H9 (cell line): ENCODE results near the gene NARF. TPM values are rescaled to one million over a fixed set of nuclear protein-coding genes. Genes with fewer than 3 reads are reported as not detected.

ENCODE experiments used
- DNase-seq: peaks from one replicate; pipeline ENCODE4 v3.0.0-alpha.2; 2017
- H2AFZ ChIP-seq: one replicate; pipeline ENCODE4 v1.6.1; 2013; ENCODE audit warnings: mild to moderate bottlenecking, low read length, control low read depth, moderate library complexity
- H2AK5ac ChIP-seq: 2 replicates; pipeline ENCODE4 v1.6.1; 2013; ENCODE audit warnings: low read length, control low read depth, mixed read lengths; ENCODE audit not compliant: insufficient read length
- H2BK120ac ChIP-seq: one replicate; pipeline ENCODE4 v1.6.1; 2013; ENCODE audit warnings: low read depth, mild to moderate bottlenecking, low read length, control low read depth, inconsistent platforms; ENCODE audit not compliant: poor library complexity, severe bottlenecking
- H2BK12ac ChIP-seq: 2 replicates; pipeline ENCODE4 v1.6.1; 2013; ENCODE audit warnings: low read length, control low read depth, mixed read lengths, low read depth; ENCODE audit not compliant: insufficient read length
- H2BK15ac ChIP-seq: 2 replicates; pipeline ENCODE4 v1.6.1; 2013; ENCODE audit warnings: low read depth, low read length, control low read depth
- H2BK20ac ChIP-seq: one replicate; pipeline ENCODE4 v1.6.1; 2013; ENCODE audit warnings: low read depth, mild to moderate bottlenecking, low read length, control low read depth, inconsistent platforms; ENCODE audit not compliant: poor library complexity, severe bottlenecking
- H2BK5ac ChIP-seq: 2 replicates; pipeline ENCODE4 v1.6.1; 2013; ENCODE audit warnings: low read length, control low read depth, mixed read lengths; ENCODE audit not compliant: insufficient read length
- H3K14ac ChIP-seq: 2 replicates; pipeline ENCODE4 v1.6.1; 2013; ENCODE audit warnings: low read length, control low read depth; ENCODE audit not compliant: insufficient read depth
- H3K18ac ChIP-seq: 2 replicates; pipeline ENCODE4 v1.6.1; 2013; ENCODE audit warnings: low read depth, mild to moderate bottlenecking, mixed read lengths, low read length, control low read depth; ENCODE audit not compliant: insufficient read length
- H3K23ac ChIP-seq: 2 replicates; pipeline ENCODE4 v1.6.1; 2013; ENCODE audit warnings: low read length, control low read depth, mixed read lengths, low read depth; ENCODE audit not compliant: insufficient read length
- H3K23me2 ChIP-seq: 2 replicates; pipeline ENCODE4 v1.6.1; 2013; ENCODE audit warnings: low read depth, mild to moderate bottlenecking, mixed read lengths, low read length, control low read depth; ENCODE audit not compliant: insufficient read length, poor library complexity, severe bottlenecking
- H3K27ac ChIP-seq: 2 replicates; pipeline ENCODE4 v1.5.1; 2013; ENCODE audit warnings: low read length, control low read depth, mixed read lengths, low read depth; ENCODE audit not compliant: insufficient read length
- H3K27me3 ChIP-seq: 2 replicates; pipeline ENCODE4 v1.6.1; 2013; ENCODE audit warnings: low read length, control low read depth, inconsistent platforms; ENCODE audit not compliant: insufficient read depth
- H3K4ac ChIP-seq: 2 replicates; pipeline ENCODE4 v1.6.1; 2013; ENCODE audit warnings: low read depth, mild to moderate bottlenecking, control low read depth, inconsistent platforms, low read length, moderate library complexity
- H3K4me1 ChIP-seq: 2 replicates; pipeline ENCODE4 v1.6.1; 2013; ENCODE audit warnings: low read length, control low read depth, inconsistent platforms; ENCODE audit not compliant: insufficient read depth
- H3K4me2 ChIP-seq: 2 replicates; pipeline ENCODE4 v1.6.1; 2013; ENCODE audit warnings: low read length, control low read depth, mixed read lengths; ENCODE audit not compliant: insufficient read length, insufficient read depth
- H3K56ac ChIP-seq: 2 replicates; pipeline ENCODE4 v1.6.1; 2013; ENCODE audit warnings: low read depth, mild to moderate bottlenecking, mixed read lengths, low read length, control low read depth; ENCODE audit not compliant: insufficient read length
- H3K79me1 ChIP-seq: 2 replicates; pipeline ENCODE4 v1.6.1; 2013; ENCODE audit warnings: low read depth, mild to moderate bottlenecking, moderate library complexity, low read length, control low read depth, inconsistent platforms; ENCODE audit not compliant: insufficient read depth, poor library complexity, severe bottlenecking
- H3K79me2 ChIP-seq: 2 replicates; pipeline ENCODE4 v1.6.1; 2013; ENCODE audit warnings: low read length, control low read depth, inconsistent platforms; ENCODE audit not compliant: insufficient read depth
- H3K9ac ChIP-seq: 2 replicates; pipeline ENCODE4 v1.6.1; 2013; ENCODE audit warnings: low read length, control low read depth, mixed read lengths; ENCODE audit not compliant: insufficient read length; ENCODE audit errors: extremely low read depth
- H3K9me3 ChIP-seq: one replicate; pipeline ENCODE4 v1.6.1; 2013; ENCODE audit warnings: low read depth, low read length, inconsistent platforms; ENCODE audit not compliant: control insufficient read depth
- H3T11ph ChIP-seq: one replicate; pipeline ENCODE4 v1.6.1; 2013; ENCODE audit warnings: mild to moderate bottlenecking, low read length, control low read depth, inconsistent platforms
- H4K20me1 ChIP-seq: one replicate; pipeline ENCODE4 v1.6.1; 2013; ENCODE audit not compliant: control insufficient read depth, insufficient read length, insufficient read depth
- H4K5ac ChIP-seq: 2 replicates; pipeline ENCODE4 v1.6.1; 2013; ENCODE audit warnings: low read depth, mild to moderate bottlenecking, mixed read lengths, low read length, control low read depth; ENCODE audit not compliant: insufficient read length
- H4K8ac ChIP-seq: replicated peaks from 2 replicates; pipeline ENCODE4 v1.6.1; 2013; ENCODE audit warnings: low read length, control low read depth, mixed read lengths, low read depth; ENCODE audit not compliant: insufficient read length
- H4K91ac ChIP-seq: 2 replicates; pipeline ENCODE4 v1.6.1; 2013; ENCODE audit warnings: low read depth, mild to moderate bottlenecking, moderate library complexity, mixed read lengths, low read length, control low read depth; ENCODE audit not compliant: insufficient read length
- H3K27ac Mint-ChIP-seq, 3 experiments: 2 replicates in 2 of 3; 3 replicates in 1 of 3; pipeline ENCODE4 v1.8.0; 2020 to 2021; ENCODE audit warnings: mixed read lengths in 3 of 3, mild to moderate bottlenecking in 1 of 3, moderate library complexity in 1 of 3
- H3K27me3 Mint-ChIP-seq: 2 replicates; pipeline ENCODE4 v1.8.0; 2021; ENCODE audit warnings: low read depth, mild to moderate bottlenecking, moderate library complexity, mixed read lengths
- H3K36me3 Mint-ChIP-seq, 3 experiments: 2 replicates in 2 of 3; 3 replicates in 1 of 3; pipeline ENCODE4 v1.8.0; 2020 to 2021; ENCODE audit warnings: low read depth in 3 of 3, mixed read lengths in 3 of 3; ENCODE audit not compliant: insufficient read depth in 1 of 3
- H3K4me1 Mint-ChIP-seq, 2 experiments: 2 replicates each; pipeline ENCODE4 v1.8.0; 2020; ENCODE audit warnings: mixed read lengths in 2 of 2
- H3K4me3 Mint-ChIP-seq, 2 experiments: 2 replicates in 1 of 2; 3 replicates in 1 of 2; pipeline ENCODE4 v1.8.0; 2020 to 2021; ENCODE audit warnings: mild to moderate bottlenecking in 2 of 2, mixed read lengths in 2 of 2, moderate library complexity in 1 of 2
- H3K9me3 Mint-ChIP-seq, 2 experiments: 2 replicates in 1 of 2; 3 replicates in 1 of 2; pipeline ENCODE4 v1.8.0; 2020; ENCODE audit warnings: mild to moderate bottlenecking in 2 of 2, mixed read lengths in 2 of 2, moderate library complexity in 1 of 2
- WGBS: extraction: QIAGEN DNeasy Blood & Tissue Kit; methylation state at CpG from one replicate; pipeline ENCODE4 v1.1.7; 2013; ENCODE audit warnings: missing lambda C conversion rate, low lambda C conversion rate, mixed read lengths; ENCODE audit not compliant: insufficient read length; ENCODE audit errors: extremely low coverage; 5-methylcytosine and 5-hydroxymethylcytosine counted together
- total RNA-seq: library from RNA; stranded (reverse); gene quantifications from 2 replicates; pipeline ENCODE4 v1.2.1, GENCODE V29; 2021
- TF ChIP-seq, protein P1 (sequence below): fragments of 200-600 bp; sonication (generic); conservative IDR thresholded peaks from 3 replicates; pipeline ENCODE4 v1.8.0; 2021; ENCODE audit warnings: antibody characterized with exemption, mild to moderate bottlenecking

The NARF gene
- total RNA-seq, 1 experiment from 2014 or later: 124 TPM

DNA sequence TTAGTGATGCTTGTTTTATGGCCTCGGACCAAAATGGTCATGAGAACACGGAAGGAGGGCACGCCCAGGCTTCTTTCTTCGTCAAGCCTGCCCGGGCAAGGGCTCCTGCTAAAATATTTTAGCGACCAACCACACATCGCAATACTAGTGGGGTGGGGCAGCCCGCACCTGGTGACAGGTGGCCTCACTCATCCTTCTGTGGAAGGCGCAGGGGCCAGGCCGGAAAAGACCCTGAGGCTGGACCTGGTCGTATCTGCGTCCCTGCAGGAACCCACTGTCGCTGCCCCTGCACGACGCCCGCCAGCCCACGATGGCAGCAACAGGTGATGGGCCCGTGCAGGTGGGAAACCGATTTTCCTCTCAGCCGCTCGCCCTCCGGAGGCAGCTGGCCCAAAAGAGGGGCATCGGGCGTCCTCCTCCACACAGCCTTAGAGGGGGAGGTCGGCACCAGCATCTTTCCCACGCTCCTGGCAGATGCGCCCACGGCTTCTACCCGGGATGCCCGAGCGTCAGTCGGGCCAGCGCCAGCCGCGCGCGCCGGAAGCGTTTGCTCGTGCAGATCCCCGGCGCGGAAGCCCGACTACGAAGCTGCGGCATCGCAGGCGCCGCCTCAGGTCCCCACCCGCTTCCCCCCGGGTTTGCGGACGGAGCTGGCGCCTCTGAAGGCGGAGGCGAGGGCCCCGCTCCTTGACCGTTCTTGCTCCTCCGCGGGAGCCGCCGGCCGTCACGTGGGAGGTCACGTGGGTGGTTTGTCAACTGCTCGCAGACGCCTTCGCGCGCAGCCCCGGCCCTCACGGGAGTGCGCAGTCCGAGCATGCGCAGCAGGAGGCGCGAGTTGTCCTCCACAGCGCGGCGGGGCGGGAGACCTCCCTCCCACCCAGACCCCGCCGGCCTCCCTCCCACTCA, 38.2 kb downstream of the NARF start:
- Histone ChIP-seq H2BK12ac (no peak overlapping the region), H4K20me1 (no peaks in the 10 kb centered on the region), H3K23me2 (peaks cover 4% of the 10 kb centered on the region), H3K27ac (no peak overlapping the region), H3K4me1 (no peaks in the 10 kb centered on the region), H3K23ac (no peak overlapping the region), H3K18ac (no peak overlapping the region), H4K91ac (no peak overlapping the region), H4K8ac (no peak overlapping the region), H3K27me3 (peaks cover 4% of the 10 kb centered on the region; the same call in 1 of the 2 replicates), H3K79me2 (no peaks in the 10 kb centered on the region), H3K9ac (no peak overlapping the region), H3T11ph (no peak overlapping the region), H3K79me1 (no peaks in the 10 kb centered on the region), H3K4me2 (peak overlapping the region; percentile 75), H3K9me3 (no peaks in the 10 kb centered on the region), H2BK20ac (no peak overlapping the region), H3K4ac (no peak overlapping the region), H2BK15ac (no peak overlapping the region; the same call in 1 of the 2 replicates), H3K56ac (no peak overlapping the region), H2BK5ac (no peak overlapping the region), H2AK5ac (no peak overlapping the region), H2AFZ (no peak overlapping the region), H3K14ac (no peak overlapping the region), H4K5ac (no peak overlapping the region), H2BK120ac (no peak overlapping the region)
- peaks cover 0 to 2% of the 10 kb centered on the region in 2 experiments; a peak in 1 of 5 replicates for H3K9me3 Mint-ChIP-seq
- no peaks in the 10 kb centered on the region; a peak in 1 of 7 replicates for H3K36me3 Mint-ChIP-seq
- peaks cover 44% of the 10 kb centered on the region for H3K27me3 Mint-ChIP-seq
- peaks cover 10 to 23% of the 10 kb centered on the region in 2 experiments for H3K4me1 Mint-ChIP-seq
- peak; percentile 97 for DNase-seq
- TF ChIP-seq, protein P1, sequence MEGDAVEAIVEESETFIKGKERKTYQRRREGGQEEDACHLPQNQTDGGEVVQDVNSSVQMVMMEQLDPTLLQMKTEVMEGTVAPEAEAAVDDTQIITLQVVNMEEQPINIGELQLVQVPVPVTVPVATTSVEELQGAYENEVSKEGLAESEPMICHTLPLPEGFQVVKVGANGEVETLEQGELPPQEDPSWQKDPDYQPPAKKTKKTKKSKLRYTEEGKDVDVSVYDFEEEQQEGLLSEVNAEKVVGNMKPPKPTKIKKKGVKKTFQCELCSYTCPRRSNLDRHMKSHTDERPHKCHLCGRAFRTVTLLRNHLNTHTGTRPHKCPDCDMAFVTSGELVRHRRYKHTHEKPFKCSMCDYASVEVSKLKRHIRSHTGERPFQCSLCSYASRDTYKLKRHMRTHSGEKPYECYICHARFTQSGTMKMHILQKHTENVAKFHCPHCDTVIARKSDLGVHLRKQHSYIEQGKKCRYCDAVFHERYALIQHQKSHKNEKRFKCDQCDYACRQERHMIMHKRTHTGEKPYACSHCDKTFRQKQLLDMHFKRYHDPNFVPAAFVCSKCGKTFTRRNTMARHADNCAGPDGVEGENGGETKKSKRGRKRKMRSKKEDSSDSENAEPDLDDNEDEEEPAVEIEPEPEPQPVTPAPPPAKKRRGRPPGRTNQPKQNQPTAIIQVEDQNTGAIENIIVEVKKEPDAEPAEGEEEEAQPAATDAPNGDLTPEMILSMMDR: no peak
- H3K4me3 Mint-ChIP-seq: peak overlapping the region; percentile 72 to 75
- no peak overlapping the region for H3K27ac Mint-ChIP-seq
- no CpG with 5 or more reads among the region's 83 CpGs for WGBS
